Ammon's horn (tissue), 1 donor: Measurements from ENCODE around the gene CXCR5.

Experiments used
- DNase-seq: peaks from one replicate; pipeline ENCODE4 v3.0.0-alpha.2; 2016; ENCODE audit warnings: low spot score

Gene CXCR5

DNA sequence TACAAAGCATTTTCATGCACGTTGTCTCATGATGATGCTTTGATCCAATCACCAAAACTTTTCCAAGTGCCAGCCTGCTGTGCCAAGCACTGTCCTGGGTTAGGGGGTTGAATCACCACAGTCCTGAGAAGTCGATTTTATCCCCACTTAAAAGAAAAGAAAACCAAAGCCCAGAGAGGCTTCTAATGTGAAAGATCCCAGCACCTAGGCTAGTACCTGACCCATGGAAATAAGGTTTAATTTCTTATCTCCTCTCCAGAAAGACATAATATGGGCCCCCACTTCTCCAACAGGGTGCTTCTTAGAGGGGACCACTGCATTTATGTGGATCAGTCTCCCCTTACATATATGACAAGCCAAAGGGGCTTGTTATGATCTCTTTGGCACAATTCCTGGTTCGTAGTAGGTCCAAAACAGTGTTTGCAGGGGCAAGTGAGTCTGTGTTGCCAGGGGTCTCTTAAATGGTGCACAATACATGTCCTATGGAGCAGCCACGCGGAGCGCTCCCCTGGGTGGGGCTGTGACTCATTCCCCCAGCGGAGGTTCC is 43.9 kb downstream of the CXCR5 start:
- DNase-seq, result no peak

- DNase-seq, result peak; percentile 95
Measured at GRCh38 chr11:118928101-118928869, 44.6 kb downstream of the CXCR5 start.

DNA sequence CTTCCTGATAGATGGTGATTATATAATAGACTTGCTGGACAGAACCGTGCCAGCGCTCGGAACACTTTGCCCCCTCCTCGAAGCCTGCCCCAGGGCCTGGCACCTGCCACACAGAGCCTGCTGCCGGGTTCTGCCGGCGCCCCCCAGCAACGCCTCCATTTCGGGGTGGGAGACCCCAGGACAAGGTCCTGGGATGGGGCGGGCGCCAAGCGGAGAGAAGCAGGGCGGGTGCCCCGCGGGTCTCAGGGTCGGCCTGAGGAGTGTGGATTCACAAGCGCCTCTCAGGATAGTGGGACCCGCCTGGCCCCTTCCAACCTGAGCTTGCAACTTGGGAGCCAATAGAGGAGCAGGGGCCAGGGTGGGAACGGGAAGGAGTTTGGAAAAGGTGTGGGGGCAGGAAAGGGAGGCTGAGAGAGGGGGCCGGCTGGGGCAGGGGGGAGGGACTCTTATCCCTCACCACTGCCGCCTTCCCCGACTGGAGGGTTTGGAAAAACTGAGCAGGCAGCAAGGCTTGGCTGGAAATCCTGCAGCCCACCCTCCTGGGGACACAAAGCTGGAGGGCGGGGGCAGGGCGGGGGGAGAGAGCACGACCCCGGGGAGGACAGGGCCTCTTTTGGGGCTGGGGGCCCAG is 45.3 kb downstream of the CXCR5 start:
- peak; percentile 64 for DNase-seq

DNA sequence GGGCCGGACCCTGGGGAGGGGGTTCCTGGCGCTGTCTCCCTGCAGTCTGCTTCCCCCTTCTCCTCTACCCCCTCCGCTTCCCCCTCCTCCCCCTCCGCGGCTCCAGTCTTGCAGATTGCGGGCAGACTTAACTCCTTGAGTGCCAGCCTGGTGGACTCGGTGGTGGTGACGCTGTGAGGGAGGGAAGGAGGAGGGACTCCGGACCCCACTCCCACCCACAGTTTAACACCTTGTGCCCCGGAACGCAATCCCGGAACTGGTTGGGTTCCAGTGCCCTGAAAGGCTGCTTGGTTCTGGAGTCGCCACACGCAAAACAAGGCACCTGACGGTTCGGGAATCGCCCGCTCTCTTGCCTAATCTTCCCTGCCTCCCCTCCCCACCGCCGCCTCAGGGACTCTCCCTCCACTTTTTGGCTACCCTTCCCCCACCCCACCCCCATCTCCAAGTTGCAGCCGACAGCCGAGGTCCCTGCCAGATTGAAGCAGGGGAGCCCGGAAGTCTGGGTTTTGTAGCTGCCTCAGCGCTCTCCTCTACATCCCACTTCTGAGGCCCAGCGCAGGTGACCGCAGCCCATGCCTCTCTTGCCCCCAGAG is 45.9 kb downstream of the CXCR5 start:
- peak; percentile 90 for DNase-seq

DNA sequence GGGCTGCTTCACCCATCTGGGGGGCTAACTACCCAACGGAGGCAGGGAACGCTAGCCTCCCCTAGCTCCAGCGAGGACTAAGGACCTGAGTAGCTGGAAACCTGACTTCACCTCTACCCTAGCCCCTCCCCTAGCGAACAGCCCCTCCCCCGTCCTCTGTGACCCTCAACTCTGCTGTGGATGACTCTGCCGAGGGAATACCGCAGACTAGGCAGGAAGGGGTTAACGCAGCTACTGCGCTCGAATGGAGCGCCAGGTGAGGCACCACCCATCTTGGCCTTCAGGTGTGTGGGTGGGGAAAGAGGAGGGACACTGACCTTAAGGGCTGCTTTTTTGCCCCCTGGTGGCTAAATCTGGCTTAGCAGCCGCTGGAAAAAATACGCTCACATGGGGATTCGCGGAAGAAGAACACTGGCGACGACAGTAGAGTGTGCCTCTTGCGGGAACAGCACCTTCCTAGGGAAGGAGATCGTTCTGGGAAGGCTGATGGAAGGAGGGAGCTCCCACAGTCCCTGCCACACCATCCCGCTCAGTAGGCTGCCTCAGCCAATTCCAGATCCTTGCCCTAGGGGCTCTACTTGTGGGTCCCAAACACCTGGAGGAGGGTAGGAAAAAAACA is 46.5 kb downstream of the CXCR5 start:
- peak; percentile 74 for DNase-seq

- DNase-seq, result no peak
Measured at GRCh38 chr11:118931571-118931970, 47.9 kb downstream of the CXCR5 start.

DNA sequence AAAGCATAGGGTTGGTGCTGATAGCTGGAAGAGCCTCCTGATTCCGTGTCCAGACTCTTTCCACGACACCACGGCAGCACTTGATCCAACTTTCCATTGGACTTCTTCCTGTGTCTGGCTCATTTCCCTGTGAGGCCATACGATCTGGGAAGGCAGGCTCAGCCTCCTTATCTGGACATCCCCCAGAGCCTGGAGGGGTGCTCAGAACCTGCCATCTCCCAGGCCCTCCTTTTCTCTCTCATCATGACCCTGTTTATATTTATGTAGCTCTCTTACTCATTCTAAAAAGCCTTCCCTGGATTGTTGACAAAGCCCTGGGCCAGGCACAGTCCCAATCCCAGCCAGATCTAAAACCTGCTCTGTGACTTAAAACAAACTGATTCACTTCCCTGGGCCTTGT is 49.8 kb downstream of the CXCR5 start:
- no peak for DNase-seq

- DNase-seq, result no peak
Measured at GRCh38 chr11:118935376-118935775, 51.7 kb downstream of the CXCR5 start.

DNA sequence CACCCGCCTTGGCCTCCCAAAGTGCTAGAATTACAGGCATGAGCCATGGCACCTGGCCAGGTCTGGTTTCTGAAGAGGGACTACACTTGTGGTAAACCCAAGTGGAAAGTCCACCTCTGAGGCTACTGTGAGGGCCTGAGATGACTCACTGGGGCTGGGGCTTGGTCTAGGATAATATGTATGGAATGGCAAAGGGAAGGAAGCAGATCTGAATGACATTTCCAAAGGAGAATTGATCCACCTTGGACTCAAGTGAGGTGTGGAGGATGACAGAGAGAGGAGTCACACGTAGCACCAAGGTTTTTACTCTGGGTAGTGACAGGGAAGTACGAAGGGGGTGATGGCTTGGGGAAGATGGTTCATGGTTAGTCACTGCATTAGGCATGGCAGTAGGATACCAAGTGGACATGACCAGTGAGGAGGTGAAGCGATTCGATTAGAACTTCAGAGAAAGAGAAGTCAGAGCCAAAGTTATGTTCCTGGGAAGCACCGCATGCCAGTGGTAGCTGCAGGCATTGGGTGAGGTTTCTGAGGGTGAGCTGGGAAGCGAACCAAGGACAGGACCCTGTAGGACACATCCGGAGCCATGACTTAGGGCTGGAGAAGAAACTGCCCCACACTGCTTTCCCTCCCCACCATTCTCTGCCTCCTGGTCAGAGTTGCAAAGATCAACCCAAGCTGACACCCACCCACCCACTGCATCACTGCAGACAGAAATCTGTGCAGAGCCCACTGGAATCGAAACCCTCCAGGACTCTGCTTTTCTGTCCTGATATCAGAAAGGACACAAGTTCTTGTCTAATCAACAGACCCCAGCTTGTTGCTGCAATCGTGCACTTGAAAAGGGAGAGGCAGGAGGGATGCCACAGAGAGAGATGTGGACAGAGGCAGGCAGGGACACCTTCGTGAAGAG is 55.1 kb downstream of the CXCR5 start:
- DNase-seq, result no peak

- no peak for DNase-seq
Measured at GRCh38 chr11:118939404-118939915, 55.8 kb downstream of the CXCR5 start.

DNA sequence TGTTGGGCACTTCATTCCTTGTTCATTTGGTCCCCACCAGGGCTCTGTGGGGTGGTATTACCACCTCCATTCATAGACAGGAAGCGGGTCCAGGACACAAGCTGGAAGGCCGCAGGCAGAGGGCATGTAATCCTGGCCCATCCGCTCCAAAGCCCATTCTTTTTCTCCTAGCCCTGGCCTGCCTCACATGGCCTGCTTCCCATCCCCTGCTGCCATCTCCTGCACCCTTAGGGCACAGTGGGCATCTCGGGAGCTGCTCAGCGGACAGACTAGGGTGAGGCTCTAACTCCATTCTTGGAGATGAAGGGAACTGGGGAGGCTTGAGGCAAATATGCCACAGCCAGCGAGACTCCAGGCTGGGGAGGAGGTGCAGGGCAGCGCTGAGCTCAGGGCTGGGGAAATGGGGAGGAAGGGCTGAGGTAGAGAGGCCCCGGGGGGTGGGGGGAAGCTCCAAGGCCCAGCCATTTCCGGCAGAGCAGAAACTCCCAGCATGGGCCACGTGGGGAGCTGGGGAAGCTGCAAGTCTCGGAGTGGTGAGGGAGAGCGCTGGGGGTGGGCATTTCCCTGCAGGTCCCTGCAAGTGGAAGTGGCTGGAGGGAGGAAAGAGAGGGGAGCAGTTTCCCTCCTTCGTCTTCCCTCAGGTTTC is 56.4 kb downstream of the CXCR5 start:
- no peak for DNase-seq

GRCh38 chr11:118947091-118947490 is 63.4 kb downstream of the CXCR5 start:
- no peak for DNase-seq
